CD4-positive, alpha-beta T cell treated with Interleukin-4 for 1 hour (primary cell): ENCODE data around the gene FOXL2NB.

Experiments used
- DNase-seq, 2 donors: peaks; one replicate each; pipeline ENCODE4 v3.0.0-alpha.2; 2020 to 2022

FOXL2NB gene

DNA sequence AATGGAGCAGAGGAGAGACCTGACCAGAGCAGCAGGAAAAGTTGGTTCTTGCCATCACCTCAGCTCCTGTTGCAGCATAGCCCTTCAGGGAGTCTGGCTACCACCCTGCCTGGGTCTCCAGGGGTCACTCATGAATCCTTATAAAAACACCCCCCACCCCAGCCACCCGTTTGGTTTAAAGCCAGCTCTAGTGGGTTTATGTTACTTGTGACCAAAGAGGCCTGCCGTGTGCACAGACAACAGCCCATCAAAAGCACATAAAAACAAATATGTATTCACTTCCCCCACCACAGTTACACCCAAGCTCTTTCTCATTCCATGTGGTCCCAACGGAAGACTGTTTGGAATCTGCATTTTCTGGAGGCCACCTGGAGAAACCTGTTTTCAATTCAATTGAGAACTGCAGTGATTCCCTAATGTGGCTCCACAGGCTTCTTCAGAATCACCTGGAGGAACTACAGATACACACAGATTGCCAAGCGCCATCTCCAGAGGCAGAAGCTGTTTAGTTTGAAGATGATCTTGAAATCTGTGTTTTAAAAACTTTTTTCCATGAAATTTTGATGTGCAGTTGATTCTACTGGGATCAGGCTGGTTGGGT is 13.8 kb upstream of the FOXL2NB start:
- no peak for DNase-seq

GRCh38 chr3:138933981-138934691 is 12.9 kb upstream of the FOXL2NB start:
- DNase-seq = no peak

- DNase-seq = no peak
Observed at GRCh38 chr3:138935505-138935862, 11.5 kb upstream of the FOXL2NB start.

- peak; percentile 58 to 66 for DNase-seq
Observed at GRCh38 chr3:138935863-138936740, 10.9 kb upstream of the FOXL2NB start.

DNA sequence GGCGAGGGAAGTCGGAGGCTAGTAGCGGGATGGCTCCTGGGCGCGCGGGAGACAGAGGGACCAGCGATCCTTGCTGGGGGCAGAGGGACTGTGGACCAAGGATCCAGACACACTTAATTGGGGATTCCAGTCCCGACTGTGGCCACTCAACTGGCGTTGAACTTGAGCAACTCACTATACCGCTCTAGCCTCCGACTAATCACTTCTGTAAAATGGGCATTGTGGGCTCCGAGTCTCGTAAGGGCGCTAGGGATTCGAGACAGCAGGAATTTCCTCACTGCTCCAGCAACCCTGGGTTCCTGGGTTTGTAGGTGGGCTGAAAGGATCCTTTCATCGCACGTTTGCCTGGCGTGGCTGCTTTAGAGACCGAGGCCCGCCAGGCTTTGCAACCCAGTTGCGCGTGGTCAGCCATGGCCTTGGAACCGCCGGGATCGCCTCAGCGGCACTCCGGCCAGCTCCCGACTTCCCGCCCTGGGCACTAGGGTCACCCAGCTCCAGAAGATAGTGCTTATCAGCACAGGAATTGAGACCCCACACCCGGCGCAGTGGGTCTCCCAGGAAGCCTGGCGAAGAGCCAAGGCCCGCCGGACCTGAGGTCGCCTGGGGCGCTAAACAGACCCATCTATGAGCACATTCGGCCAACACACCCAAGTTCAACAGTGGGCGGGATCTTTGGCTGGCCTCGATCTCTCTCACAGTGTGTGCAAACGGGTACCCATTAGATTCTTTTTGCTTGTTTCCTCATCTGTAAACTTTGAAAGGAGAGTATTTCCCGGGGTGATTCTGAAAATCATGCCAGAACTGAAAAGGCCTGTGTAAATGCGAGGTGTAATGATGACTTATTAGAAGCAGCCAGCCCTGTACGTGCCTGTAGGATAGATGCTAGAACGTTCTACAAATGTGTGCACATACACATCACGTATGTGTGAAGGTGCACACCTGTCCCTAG is 10.0 kb upstream of the FOXL2NB start:
- no peak for DNase-seq

DNA sequence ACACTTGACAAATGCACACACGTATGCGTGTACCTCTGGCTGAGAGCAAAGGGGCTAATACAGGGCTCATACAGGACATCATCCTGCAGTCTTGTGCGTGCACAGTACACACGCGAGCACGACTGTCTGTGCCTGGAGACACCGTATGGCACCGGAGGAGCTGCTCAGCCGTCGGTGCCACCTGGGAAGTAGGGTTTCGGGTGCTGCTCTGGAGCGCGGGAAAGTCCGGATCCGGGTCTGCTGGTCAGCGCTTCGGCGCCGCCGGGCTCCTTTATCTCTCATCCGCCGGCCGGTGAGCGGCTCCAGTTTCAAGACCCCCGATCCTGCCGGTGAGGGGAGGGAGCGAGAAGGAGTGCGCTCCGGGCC is 9.3 kb upstream of the FOXL2NB start:
- no peak for DNase-seq

DNA sequence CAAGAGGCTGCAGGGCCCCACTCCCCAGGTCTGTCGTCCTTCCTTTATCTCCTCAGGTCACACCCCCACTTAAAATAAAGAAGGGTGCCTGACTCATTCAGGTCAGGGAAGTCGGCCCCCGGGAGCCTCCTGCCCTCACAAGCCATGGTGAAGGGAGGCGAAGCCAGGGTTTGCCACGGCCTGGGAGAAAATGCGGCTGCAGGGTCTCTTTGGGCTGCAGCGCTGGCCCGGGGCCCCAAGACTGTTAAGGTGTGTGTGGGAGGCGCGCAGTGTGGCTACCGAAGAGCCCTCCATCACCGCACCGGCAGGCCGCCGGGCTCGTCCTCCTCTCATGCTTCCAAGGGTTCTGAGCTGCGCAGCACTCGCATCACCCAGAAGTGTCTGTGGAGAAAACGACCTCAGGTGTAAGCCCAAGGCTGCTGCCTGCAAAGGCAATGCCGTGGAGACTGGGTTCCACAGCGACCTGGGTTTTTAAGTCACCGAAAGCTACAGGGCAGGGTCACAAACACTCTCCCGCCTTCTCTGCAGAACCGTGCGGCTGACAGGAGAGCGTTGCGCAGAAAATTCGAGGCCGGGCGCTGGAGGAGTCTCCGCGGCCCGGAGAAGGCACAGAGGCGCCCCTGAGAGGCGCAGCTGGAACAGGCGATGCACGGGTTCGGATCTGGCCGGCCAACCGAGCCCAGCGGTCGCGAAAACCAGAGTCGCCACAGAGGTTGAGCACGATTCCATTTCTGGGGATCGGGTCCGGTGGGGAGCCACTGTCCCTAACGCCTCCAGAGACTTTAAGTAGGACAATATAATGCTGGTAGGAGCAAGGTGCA is 8.8 kb upstream of the FOXL2NB start:
- no peak for DNase-seq

- DNase-seq = no peak
Observed at GRCh38 chr3:138938877-138939560, 8.0 kb upstream of the FOXL2NB start.

DNA sequence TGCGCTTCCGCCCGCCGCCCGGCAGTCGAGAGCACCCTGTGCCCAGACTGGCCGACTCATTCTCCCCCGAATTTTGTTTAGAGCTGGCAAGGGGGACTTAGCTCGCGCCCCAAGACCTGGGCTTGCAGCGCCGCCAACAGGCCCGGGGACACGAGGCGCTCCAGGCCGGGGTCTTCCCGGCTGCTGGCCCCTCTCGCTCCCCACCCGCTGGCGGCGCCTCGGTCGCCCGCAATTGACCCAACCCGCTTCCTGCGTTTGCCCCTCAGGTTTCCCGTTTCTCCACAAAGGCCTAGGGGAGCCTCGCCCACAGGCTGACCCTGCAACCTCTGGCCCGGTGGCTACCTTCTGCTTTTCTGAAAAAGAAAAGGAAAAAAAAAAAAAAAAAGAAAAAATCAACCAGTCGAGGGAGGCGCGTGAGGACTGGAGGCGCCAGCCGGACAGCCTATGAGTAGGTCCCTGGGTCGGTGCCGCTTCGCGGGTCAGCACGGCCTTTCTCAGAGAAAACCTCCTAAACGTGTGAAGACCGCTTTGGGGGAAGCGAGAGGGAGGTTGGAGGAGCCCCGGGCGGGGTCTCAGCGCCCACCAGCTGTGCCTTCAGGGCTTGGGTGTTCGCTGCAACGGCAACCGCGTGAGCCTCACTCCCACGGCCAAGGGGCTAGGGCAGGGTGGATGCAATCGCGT is 7.3 kb upstream of the FOXL2NB start:
- DNase-seq = no peak

DNA sequence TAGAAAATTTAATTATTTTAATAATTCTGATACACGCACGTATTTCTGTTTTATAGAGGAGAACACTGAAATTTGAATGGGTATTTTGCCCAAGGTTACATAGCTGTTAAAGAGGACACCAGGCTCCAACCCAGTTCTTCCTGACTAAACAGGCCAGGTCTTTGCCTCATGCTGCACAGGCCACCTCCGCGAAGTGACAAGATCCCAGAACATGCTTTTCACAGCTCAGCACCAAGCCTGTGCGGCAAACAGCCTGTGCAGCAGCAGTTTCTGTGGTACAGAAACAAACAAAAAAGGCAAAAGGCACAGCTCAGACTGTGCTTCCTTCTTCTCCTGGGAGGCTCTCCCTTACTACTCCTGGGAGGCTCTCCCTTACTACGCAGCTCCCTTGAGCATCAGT is 6.6 kb upstream of the FOXL2NB start:
- no peak for DNase-seq

DNA sequence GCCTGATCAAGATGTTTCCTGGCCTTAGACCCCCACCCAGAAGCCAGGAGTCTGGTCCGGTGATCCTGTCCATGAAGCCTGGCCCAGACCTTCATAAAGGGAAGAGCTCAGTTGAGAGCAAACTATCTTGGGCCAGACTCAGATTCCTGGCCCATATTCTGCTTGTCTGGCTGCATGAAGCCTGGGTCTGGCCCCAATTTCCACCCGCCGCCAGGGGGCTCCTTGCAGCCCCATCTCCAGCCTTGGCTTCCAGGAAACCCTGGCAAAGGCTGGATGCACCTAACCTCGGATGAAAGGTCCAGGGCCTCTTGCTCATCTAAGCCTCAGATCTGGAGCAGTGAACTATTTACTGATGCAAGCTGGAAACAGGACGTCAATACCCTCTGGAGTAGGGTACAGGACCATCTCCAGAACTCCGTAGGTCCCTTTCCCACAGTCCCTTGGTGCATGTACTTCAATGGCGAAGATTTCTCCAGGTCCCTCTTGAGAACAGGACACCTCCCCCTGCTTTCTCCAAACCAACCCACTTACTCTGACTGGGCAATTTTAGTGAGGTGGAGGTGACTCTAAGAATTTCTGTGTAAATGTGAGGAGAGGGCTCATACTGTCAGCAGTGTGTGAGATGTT is 5.6 kb upstream of the FOXL2NB start:
- no peak for DNase-seq

- DNase-seq = no peak
Observed at GRCh38 chr3:138942271-138942670, 4.7 kb upstream of the FOXL2NB start.

DNA sequence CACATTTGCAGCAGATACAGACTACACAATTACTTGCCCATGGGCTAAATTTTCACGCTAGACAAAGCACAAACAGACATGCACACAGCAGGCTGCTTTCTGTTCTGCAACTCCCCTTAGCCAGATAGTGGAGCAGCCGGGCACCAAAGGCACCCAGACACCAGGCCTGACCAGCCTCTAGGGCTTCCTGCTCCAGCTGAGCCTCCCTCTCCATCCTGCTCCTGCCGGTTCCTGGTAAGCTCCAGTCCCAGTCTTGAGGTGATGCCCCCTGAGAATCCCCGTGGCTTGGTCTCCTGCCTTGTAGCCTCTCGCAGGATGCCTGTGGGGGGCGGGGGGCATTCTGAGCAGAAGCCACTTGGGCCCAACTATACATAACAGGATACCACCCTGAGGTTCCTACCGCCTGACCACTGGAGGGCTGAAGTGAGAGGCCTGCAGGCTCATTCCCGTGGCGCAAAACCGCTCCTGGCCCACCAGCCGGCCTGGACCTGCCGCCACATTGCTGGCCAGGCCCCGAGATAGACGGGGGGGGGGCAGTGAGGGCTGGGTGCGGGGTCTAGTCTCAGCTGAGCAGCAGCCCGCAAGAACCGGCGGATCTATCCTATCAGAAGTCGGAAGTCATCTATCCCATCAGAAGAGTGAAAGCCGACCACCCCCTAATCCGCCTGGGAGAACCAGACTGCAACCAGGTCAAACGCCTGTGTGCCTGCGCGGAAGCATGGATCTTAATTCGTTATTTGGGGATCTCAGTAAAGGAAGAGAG is 4.0 kb upstream of the FOXL2NB start:
- no peak for DNase-seq

DNA sequence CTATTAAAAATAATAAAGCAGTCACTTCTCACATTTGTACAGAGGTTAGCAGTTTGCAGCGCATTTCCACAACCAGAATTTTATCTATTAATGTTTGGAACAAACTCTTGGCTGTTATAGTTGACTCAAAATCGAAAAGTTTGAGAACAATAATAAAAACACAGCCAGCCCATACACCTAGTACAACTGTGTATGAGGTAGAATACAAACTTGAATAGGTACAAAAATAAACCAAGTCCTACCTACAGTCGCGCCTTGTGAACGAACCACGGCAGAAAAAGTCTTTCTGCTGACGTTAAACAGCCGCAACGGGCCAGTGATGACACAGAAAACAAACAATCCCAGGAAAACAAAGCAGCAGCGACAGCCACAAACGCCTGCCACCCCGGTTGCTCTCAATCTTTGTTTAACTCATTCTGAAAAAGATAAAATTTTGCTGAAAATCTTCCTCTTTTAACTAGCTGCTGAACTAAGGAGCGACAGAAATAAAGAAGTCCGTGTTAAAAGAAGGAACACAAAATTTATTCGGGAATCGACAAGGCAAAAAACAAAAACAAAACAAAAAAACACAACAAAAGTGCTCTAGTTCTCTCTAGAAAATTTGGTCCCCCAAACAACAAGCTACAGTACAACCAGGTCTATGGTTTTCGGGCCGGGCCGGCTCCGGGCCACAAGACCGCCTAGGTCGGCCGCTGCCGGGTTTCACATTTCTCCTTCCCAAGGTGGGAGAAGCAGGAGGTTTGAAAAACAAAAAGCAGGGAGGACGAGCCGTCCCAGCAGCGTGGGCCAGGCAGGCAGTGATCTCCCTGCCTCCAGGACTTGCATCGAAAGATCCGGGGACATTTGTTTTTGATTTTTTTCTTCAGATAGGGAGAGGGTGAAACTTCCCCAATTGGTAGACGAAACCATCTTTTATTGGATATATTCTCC is 3.0 kb upstream of the FOXL2NB start:
- no peak for DNase-seq

DNA sequence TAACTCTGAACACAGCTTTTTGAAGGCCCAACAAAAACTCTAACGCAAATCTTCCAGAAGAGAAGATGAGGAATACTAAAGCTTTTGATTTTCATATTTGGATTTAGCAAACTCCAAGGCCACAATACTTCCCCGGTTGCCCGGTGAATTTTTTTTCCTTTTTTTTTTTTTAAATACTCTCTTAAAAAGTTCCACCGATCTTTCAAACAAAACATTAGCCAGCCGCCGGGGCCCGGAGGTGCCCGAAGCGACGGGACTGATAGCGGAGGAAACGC is 2.4 kb upstream of the FOXL2NB start:
- no peak for DNase-seq

GRCh38 chr3:138944929-138945708 is 1.9 kb upstream of the FOXL2NB start:
- DNase-seq = no peak
